Neuronal stem cell (in vitro differentiated cells): Measurements from ENCODE around the gene SHQ1.

Source experiments
- DNase-seq: peaks from one replicate; pipeline ENCODE4 v3.0.0-alpha.2; 2013; ENCODE audit warnings: low spot score
- H2AFZ ChIP-seq: one replicate; pipeline ENCODE4 v1.6.1; 2013; ENCODE audit warnings: mild to moderate bottlenecking, low read length, inconsistent platforms
- H2AK5ac ChIP-seq: 2 replicates; pipeline ENCODE4 v1.6.1; 2013; ENCODE audit warnings: low read depth, mild to moderate bottlenecking, inconsistent platforms, low read length, moderate library complexity, mixed read lengths
- H2BK120ac ChIP-seq: 2 replicates; pipeline ENCODE4 v1.6.1; 2013; ENCODE audit warnings: low read depth, mild to moderate bottlenecking, inconsistent platforms, low read length, moderate library complexity, mixed read lengths
- H2BK12ac ChIP-seq: one replicate; pipeline ENCODE4 v1.6.1; 2013; ENCODE audit warnings: low read length, inconsistent platforms
- H2BK15ac ChIP-seq: 2 replicates; pipeline ENCODE4 v1.6.1; 2013; ENCODE audit warnings: mild to moderate bottlenecking, low read length, inconsistent platforms, mixed read lengths
- H2BK5ac ChIP-seq: one replicate; pipeline ENCODE4 v1.6.1; 2013; ENCODE audit warnings: inconsistent platforms, mild to moderate bottlenecking, low read length, moderate library complexity
- H3K14ac ChIP-seq: one replicate; pipeline ENCODE4 v1.6.1; 2013; ENCODE audit warnings: low read length, inconsistent platforms
- H3K18ac ChIP-seq: 2 replicates; pipeline ENCODE4 v1.6.1; 2013; ENCODE audit warnings: low read length, inconsistent platforms
- H3K23ac ChIP-seq: 2 replicates; pipeline ENCODE4 v1.6.1; 2013; ENCODE audit warnings: low read depth, mild to moderate bottlenecking, mixed read lengths, low read length, inconsistent platforms; ENCODE audit not compliant: poor library complexity
- H3K27ac ChIP-seq: replicated peaks from 3 replicates; pipeline ENCODE4 v1.5.1; 2013; ENCODE audit warnings: low read length, inconsistent platforms
- H3K27me3 ChIP-seq, 3 experiments: 2 replicates each; pipeline ENCODE4 v1.6.1; 2013; ENCODE audit warnings: low read length in 3 of 3, mild to moderate bottlenecking in 2 of 3, inconsistent platforms in 1 of 3, low read depth in 1 of 3, mixed read lengths in 1 of 3, moderate library complexity in 1 of 3; ENCODE audit not compliant: control insufficient read depth in 3 of 3, insufficient read depth in 3 of 3
- H3K36me3 ChIP-seq, 2 donors: replicated peaks in 1 of 2; 2 replicates each; pipeline ENCODE4 v1.6.1; 2013; ENCODE audit warnings: low read length in 2 of 2; ENCODE audit not compliant: control insufficient read depth in 2 of 2, insufficient read depth in 2 of 2
- H3K4ac ChIP-seq: 2 replicates; pipeline ENCODE4 v1.6.1; 2013; ENCODE audit warnings: inconsistent platforms, mild to moderate bottlenecking, low read length, moderate library complexity
- H3K4me1 ChIP-seq, 2 donors: 1 replicate in 1 of 2; 2 replicates in 1 of 2; pipeline ENCODE4 v1.6.1; 2013; ENCODE audit warnings: low read length in 2 of 2, low read depth in 1 of 2; ENCODE audit not compliant: control insufficient read depth in 2 of 2, insufficient read depth in 1 of 2
- H3K4me2 ChIP-seq: one replicate; pipeline ENCODE4 v1.6.1; 2013; ENCODE audit warnings: mild to moderate bottlenecking, low read length, inconsistent platforms; ENCODE audit not compliant: insufficient read depth, poor library complexity, severe bottlenecking
- H3K4me3 ChIP-seq, 2 donors: 2 replicates each; pipeline ENCODE4 v1.5.1; 2013; ENCODE audit warnings: low read length in 2 of 2, mild to moderate bottlenecking in 2 of 2, inconsistent platforms in 1 of 2, moderate library complexity in 1 of 2
- H3K79me1 ChIP-seq: one replicate; pipeline ENCODE4 v1.6.1; 2013; ENCODE audit warnings: low read depth, mild to moderate bottlenecking, inconsistent platforms, low read length, moderate library complexity
- H3K9ac ChIP-seq: one replicate; pipeline ENCODE4 v1.6.1; 2013; ENCODE audit warnings: mild to moderate bottlenecking, low read depth, low read length, inconsistent platforms; ENCODE audit not compliant: poor library complexity
- H3K9me3 ChIP-seq, 2 donors: replicated peaks in 1 of 2; 2 replicates each; pipeline versions ENCODE3 to v1.6.1; 2013; ENCODE audit warnings: low read length in 2 of 2, mild to moderate bottlenecking in 2 of 2, inconsistent platforms in 1 of 2, low read depth in 1 of 2, mixed read lengths in 1 of 2, moderate library complexity in 1 of 2; ENCODE audit not compliant: control insufficient read depth in 2 of 2, insufficient read depth in 1 of 2
- H4K8ac ChIP-seq: one replicate; pipeline ENCODE4 v1.6.1; 2013; ENCODE audit warnings: low read depth, mild to moderate bottlenecking, inconsistent platforms, low read length, moderate library complexity
- H4K91ac ChIP-seq: one replicate; pipeline ENCODE4 v1.6.1; 2013; ENCODE audit warnings: low read length, low read depth, mild to moderate bottlenecking, inconsistent platforms; ENCODE audit not compliant: poor library complexity
- WGBS, 2 donors: extraction: QIAGEN DNeasy Blood & Tissue Kit; methylation state at CpG; one replicate each; pipeline ENCODE4 v1.1.7; 2013; ENCODE audit warnings: missing lambda C conversion rate in 2 of 2, mixed read lengths in 1 of 2; ENCODE audit not compliant: insufficient read length in 2 of 2, insufficient replicate concordance in 1 of 2; ENCODE audit errors: extremely low coverage in 2 of 2; 5-methylcytosine and 5-hydroxymethylcytosine counted together

SHQ1 gene

GRCh38 chr3:72890166-72890925 lies 42.1 kb upstream of the SHQ1 start:
- H3K27me3 ChIP-seq = peaks cover 0 to 92% (median 38%) of the 10 kb centered on the region in 3 experiments
- H3K4me1 ChIP-seq = peaks cover 7 to 13% of the 10 kb centered on the region in 2 donors
- no peaks in the 10 kb centered on the region for H3K79me1 ChIP-seq
- H3K4me3 ChIP-seq = no peak overlapping the region
- H3K18ac ChIP-seq = no peak overlapping the region
- H2AFZ ChIP-seq = no peak overlapping the region
- H2AK5ac ChIP-seq = no peak overlapping the region
- H3K14ac ChIP-seq = no peak overlapping the region
- peaks cover 0 to 6% of the 10 kb centered on the region in 2 donors for H3K9me3 ChIP-seq
- no peak overlapping the region for H3K27ac ChIP-seq
- H2BK120ac ChIP-seq = no peak overlapping the region
- no peak overlapping the region for H3K23ac ChIP-seq
- H4K91ac ChIP-seq = no peak overlapping the region
- H2BK5ac ChIP-seq = no peak overlapping the region
- no peak overlapping the region for H2BK15ac ChIP-seq
- no peak overlapping the region for H3K4ac ChIP-seq
- DNase-seq = no peak
- H4K8ac ChIP-seq = no peak overlapping the region
- H3K4me2 ChIP-seq = no peak overlapping the region
- no peak overlapping the region for H2BK12ac ChIP-seq
- H3K9ac ChIP-seq = no peak overlapping the region
- H3K36me3 ChIP-seq = no peaks in the 10 kb centered on the region
- no CpG with 5 or more reads among the region's 10 CpGs for WGBS, 2 donors

GRCh38 chr3:72889310-72890165 lies 41.3 kb upstream of the SHQ1 start:
- H3K18ac ChIP-seq = no peak overlapping the region
- no peak overlapping the region for H2BK12ac ChIP-seq
- H3K23ac ChIP-seq = no peak overlapping the region
- no peak for DNase-seq
- H3K36me3 ChIP-seq = no peaks in the 10 kb centered on the region
- WGBS, 2 donors = 100% methylated on average over 1 of the region's 13 CpGs; no CpG with 5 or more reads in 1 of the 2 donors
- no peak overlapping the region for H2AFZ ChIP-seq
- no peak overlapping the region for H2BK120ac ChIP-seq
- H3K4ac ChIP-seq = no peak overlapping the region
- H3K9me3 ChIP-seq = peaks cover 0 to 9% of the 10 kb centered on the region in 2 donors
- peaks cover 0 to 92% (median 41%) of the 10 kb centered on the region in 3 experiments for H3K27me3 ChIP-seq
- H3K79me1 ChIP-seq = no peaks in the 10 kb centered on the region
- no peak overlapping the region for H3K4me2 ChIP-seq
- no peak overlapping the region for H4K8ac ChIP-seq
- no peak overlapping the region for H2AK5ac ChIP-seq
- H3K14ac ChIP-seq = no peak overlapping the region
- H3K27ac ChIP-seq = no peak overlapping the region
- peaks cover 7 to 13% of the 10 kb centered on the region in 2 donors for H3K4me1 ChIP-seq
- H3K9ac ChIP-seq = no peak overlapping the region
- H3K4me3 ChIP-seq = no peak overlapping the region
- H2BK15ac ChIP-seq = no peak overlapping the region
- no peak overlapping the region for H4K91ac ChIP-seq
- H2BK5ac ChIP-seq = no peak overlapping the region

GRCh38 chr3:72888546-72889309 lies 40.5 kb upstream of the SHQ1 start:
- Histone ChIP-seq H3K4me2 (peak overlapping the region; percentile 73), H3K27me3 (peaks cover 0 to 92% (median 42%) of the 10 kb centered on the region in 3 experiments)

More at GRCh38 chr3:72888546-72889309, 40.5 kb upstream of the SHQ1 start:
- H2BK120ac ChIP-seq = no peak overlapping the region
- H3K4me1 ChIP-seq = peaks cover 7 to 13% of the 10 kb centered on the region in 2 donors
- peak; percentile 90 for DNase-seq
- no peak overlapping the region for H4K8ac ChIP-seq
- no peaks in the 10 kb centered on the region for H3K79me1 ChIP-seq
- H4K91ac ChIP-seq = no peak overlapping the region
- no peak overlapping the region for H2AK5ac ChIP-seq
- no peak overlapping the region for H3K9ac ChIP-seq
- H3K18ac ChIP-seq = no peak overlapping the region
- no peaks in the 10 kb centered on the region for H3K36me3 ChIP-seq
- H2AFZ ChIP-seq = no peak overlapping the region
- no peak overlapping the region for H3K4ac ChIP-seq
- WGBS, 2 donors = no CpG with 5 or more reads among the region's 21 CpGs
- H2BK15ac ChIP-seq = no peak overlapping the region
- no peak overlapping the region for H2BK5ac ChIP-seq
- H3K23ac ChIP-seq = no peak overlapping the region
- H3K27ac ChIP-seq = no peak overlapping the region
- H3K4me3 ChIP-seq = peak overlapping the region in 1 of 2 donors; percentile 77
- peaks cover 0 to 16% of the 10 kb centered on the region in 2 donors for H3K9me3 ChIP-seq
- no peak overlapping the region for H2BK12ac ChIP-seq
- no peak overlapping the region for H3K14ac ChIP-seq
